Vagina (tissue), 2 donors: ENCODE measurements around the gene LAMC3.

ENCODE experiments used
- CTCF ChIP-seq, 3 experiments: fragments of 450-650 bp in 2 of 3; fragments of 200-600 bp in 1 of 3; sonication (generic) in 1 of 3; IDR thresholded peaks; one replicate each; pipeline ENCODE4 v1.5.1; 2017 to 2019; ENCODE audit warnings: antibody characterized with exemption in 3 of 3, mild to moderate bottlenecking in 2 of 3, moderate library complexity in 2 of 3
- POLR2A ChIP-seq, 2 donors: fragments of 450-650 bp; IDR thresholded peaks; one replicate each; pipeline ENCODE4 v1.6.1; 2017; ENCODE audit warnings: antibody characterized with exemption in 2 of 2, mild to moderate bottlenecking in 2 of 2, moderate library complexity in 2 of 2
- POLR2AphosphoS5 ChIP-seq, 2 donors: sonication (generic); formaldehyde crosslinking; IDR thresholded peaks; one replicate each; pipeline ENCODE4 v1.9.0; 2017; ENCODE audit warnings: antibody characterized with exemption in 2 of 2, mild to moderate bottlenecking in 2 of 2, low read depth in 1 of 2; ENCODE audit not compliant: insufficient read depth in 1 of 2

DNA sequence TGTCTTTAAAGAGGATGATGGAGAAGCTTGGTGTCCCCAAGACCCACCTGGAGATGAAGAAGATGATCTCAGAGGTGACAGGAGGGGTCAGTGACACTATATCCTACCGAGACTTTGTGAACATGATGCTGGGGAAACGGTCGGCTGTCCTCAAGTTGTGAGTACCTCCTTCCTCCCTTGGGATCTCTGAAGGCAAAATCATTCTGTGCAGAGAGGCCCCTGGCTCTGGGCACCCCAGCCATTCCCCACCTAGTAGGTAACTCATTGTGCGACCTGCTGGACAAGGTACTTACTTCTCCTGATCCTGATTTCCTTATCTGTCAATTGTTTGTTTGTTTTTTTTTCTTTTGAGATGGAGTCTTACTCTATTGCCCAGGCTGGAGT, 108.8 kb downstream of the LAMC3 start:
- TF ChIP-seq CTCF (IDR thresholded peaks at IDR 0.05) (no peak), POLR2A (IDR thresholded peaks at IDR 0.05) (no peak), POLR2AphosphoS5 (IDR thresholded peaks at IDR 0.05; ENCODE audit: insufficient read depth in 1 of 2, low read depth in 1 of 2) (no peak)
